KBM-7 (cell line): ENCODE data around the gene ARHGEF19.

Experiments used
- DNase-seq: peaks from one replicate; pipeline ENCODE4 v3.0.0-alpha.2; 2015
- in situ Hi-C: fragments of 300-500 bp; cut with MboI; formaldehyde crosslinking; loops from 2 replicates; pipeline ENCODE4 v1.14.3; 2020; ENCODE audit warnings: low sequenced_read_pairs, low pct_unique_long_range_greater_than_20kb, mixed read lengths

ARHGEF19 gene

DNA sequence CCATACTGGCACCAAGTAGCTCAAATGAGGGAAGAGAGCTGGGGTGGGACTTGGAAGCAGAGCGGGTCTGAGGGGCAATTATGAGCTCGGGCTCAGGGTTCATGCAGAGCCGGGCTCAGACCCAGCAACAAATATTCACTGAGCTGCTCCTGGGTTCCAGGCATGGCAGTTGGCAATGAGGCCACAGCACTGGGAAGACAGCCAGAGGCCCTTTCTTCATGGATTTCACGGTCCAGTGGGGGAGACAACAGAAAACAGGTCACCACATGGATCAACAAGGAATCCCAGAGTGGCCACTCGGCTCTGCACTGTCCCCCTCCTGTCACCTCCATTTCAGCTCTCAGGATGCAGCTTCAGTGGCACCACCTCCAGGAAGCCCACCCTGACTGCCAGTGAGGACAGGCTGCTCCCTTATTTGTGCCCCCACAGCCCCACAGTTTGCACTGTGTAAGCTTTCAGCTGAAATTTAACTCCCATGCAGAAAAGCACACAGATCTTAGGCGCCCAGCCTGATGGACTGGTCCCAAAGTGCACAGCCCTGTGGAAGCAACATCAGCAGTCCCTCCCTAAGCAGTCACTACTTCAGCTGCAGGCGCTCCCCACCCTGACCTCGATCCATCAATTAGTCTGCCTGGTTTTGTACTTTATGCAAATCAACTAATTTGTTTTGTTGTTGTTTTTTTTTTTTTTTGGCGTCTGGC lies 22.4 kb downstream of the ARHGEF19 start:
- DNase-seq: no peak
- in situ Hi-C loops: loop anchor here (5.0 kb wide), 1 partner anchor 113 kb away; no protein-coding TSS in a partner anchor

GRCh38 chr1:16189003-16189402 lies 23.4 kb downstream of the ARHGEF19 start:
- in situ Hi-C loops: no loop called here
- DNase-seq: no peak

- in situ Hi-C loops: no loop called here
- DNase-seq: peak; percentile 71
Measured at GRCh38 chr1:16187748-16188401, 24.6 kb downstream of the ARHGEF19 start.

- no peak for DNase-seq
- in situ Hi-C loops: no loop called here
Measured at GRCh38 chr1:16186655-16187235, 25.7 kb downstream of the ARHGEF19 start.

DNA sequence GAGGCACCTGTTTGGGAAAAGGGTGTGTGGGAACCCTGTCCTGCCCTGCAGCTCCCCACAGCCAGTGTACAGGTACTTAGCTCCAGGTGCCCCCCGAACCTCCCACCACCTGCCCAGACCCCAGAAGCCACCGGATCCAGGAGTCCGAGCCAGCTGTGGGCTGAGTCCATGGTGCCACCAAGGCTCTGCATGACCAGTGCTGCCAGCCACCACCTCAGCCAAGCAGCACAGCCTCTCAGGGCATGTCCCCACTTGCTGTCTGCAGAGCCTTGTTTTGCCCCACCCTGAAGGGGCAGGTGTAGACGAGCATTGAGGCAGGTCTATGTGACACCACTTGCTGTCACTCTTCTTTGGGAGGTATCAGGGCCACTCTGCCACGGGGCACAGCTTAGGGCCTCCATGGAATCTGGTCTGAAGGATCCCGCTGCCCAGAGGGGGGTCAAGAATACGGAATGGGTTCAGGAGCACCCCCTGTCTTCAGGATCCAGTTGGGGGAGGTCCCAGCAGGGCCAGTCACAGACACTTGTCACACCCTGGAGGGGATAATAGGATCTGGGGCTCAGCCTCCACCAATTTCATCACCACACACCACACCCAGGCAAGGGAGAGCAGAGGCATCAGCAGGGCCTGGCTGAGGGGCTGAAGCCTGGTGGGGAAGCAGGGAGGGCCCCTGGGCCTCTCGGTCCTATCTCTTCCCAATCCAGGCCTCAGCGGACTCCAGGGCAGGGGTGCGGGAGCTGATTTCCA lies 27.7 kb downstream of the ARHGEF19 start:
- no peak for DNase-seq
- in situ Hi-C loops: no loop called here

DNA sequence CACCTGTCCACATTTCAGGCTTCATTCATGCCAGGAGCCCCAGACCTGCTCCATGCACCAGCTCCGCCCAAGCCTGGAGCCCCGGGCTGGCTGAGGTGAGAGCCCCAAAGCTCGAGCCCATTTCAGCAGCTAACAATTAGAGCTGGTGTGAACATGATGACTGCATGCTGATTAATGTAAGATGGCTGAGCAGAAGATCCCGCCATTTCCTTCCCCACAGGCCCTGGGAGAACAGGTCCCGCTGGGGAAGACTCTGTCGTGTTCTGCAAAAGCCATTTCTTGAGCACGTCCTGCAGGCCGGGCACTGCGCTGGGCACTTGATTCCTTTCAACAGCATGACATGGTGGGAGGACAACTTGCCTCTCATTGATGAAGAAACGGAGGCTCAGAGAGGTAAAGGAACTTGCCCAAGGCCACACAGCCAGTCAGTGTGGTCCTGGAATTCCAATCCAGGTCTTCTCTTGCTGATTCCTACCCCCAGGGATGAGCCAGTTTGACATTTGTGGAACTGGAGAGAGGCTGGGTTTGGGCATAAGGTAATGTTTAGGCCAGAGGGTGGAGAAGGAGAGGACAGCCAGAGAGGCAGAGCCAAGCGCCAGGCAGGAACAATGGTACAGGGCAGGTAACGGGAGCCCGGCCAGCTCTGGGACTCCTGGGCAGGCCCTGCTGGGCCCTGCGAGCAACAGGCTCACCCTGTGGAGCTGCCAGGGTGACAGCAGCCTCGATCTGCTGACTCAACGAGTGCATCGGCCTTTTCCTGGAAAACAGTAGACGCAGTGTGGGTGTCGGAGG lies 28.5 kb downstream of the ARHGEF19 start:
- in situ Hi-C loops: no loop called here
- no peak for DNase-seq

DNA sequence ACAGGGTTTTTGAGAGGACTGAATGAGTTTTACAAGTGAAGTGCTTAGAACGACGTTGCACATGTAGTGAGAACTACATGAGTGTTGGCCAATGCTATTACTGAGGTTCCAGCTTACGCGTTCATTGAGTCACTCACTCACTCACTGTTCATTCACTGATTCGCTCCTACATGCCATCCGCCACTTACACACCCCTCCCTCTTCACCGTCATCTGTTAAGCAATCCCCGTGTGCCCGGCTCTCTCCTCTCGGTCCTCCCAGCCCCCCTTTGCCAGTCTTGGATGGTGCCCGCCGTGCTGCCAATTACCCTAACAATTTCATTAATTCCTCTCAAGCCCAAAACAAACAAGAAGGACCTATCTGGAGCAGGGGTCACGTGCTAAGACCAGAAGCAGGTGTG lies 29.3 kb downstream of the ARHGEF19 start:
- no peak for DNase-seq
- in situ Hi-C loops: no loop called here

- in situ Hi-C loops: no loop called here
- DNase-seq: no peak
Measured at GRCh38 chr1:16181887-16182719, 30.3 kb downstream of the ARHGEF19 start.

GRCh38 chr1:16180291-16180824 lies 32.1 kb downstream of the ARHGEF19 start:
- no peak for DNase-seq
- in situ Hi-C loops: no loop called here

- in situ Hi-C loops: no loop called here
- DNase-seq: no peak
Measured at GRCh38 chr1:16178596-16179497, 33.6 kb downstream of the ARHGEF19 start.

- in situ Hi-C loops: no loop called here
- no peak for DNase-seq
Measured at GRCh38 chr1:16177306-16177705, 35.1 kb downstream of the ARHGEF19 start.

GRCh38 chr1:16176653-16177052 lies 35.8 kb downstream of the ARHGEF19 start:
- in situ Hi-C loops: no loop called here
- no peak for DNase-seq

- in situ Hi-C loops: no loop called here
- DNase-seq: no peak
Measured at GRCh38 chr1:16175610-16176553, 36.6 kb downstream of the ARHGEF19 start.

DNA sequence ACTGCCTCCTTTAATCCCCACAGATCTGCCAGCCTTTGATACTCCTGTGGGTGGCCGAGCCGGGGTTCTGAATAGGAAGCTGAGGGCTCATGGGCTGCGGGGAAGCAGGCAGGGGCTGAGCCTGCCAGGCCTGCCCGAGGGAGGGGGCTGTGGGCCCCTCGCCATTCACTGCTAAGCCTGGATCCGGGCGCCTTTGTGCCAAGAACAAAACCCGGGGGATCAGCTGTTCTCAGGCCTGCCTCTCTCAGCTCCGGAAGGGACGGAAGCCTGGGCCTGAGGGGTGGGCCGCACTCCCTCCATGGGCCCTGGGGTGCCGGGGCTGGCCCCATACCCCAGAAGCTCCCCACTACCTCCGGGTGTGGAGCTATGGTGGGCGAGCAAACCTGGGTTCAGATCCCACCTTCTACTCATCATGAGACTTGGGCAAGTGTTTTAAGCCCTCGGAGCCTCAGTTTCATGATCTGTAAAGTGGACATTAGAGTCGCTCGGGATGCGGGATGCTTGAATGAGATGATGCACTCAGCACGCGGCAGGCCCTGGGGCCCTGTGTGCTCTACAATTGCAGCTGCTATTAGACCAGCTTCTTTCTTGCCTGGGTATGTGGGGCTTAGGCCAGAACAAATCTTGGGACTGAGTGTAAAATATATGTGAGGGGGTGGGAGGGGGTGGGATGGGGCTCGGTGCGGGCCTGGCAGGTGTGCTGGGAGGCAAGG lies 37.4 kb downstream of the ARHGEF19 start:
- no peak for DNase-seq
- in situ Hi-C loops: no loop called here

GRCh38 chr1:16174261-16174868 lies 38.1 kb downstream of the ARHGEF19 start:
- no peak for DNase-seq
- in situ Hi-C loops: no loop called here
